HUES48 (cell line): ENCODE data around the gene COL4A6.

ENCODE experiments used
- H3K27ac ChIP-seq: one replicate; pipeline ENCODE4 v1.7.0; 2013; ENCODE audit warnings: low read depth, low read length, inconsistent platforms
- H3K27me3 ChIP-seq: 2 replicates; pipeline ENCODE4 v1.6.1; 2013; ENCODE audit warnings: mild to moderate bottlenecking, low read length; ENCODE audit not compliant: control insufficient read depth, insufficient read depth
- H3K36me3 ChIP-seq: 2 replicates; pipeline ENCODE4 v1.6.1; 2013; ENCODE audit warnings: low read length; ENCODE audit not compliant: control insufficient read depth, insufficient read depth
- H3K4me1 ChIP-seq: 2 replicates; pipeline ENCODE4 v1.6.1; 2013; ENCODE audit warnings: mild to moderate bottlenecking, low read length; ENCODE audit not compliant: control insufficient read depth, insufficient read depth
- H3K4me3 ChIP-seq: 2 replicates; pipeline ENCODE4 v1.5.1; 2013; ENCODE audit warnings: mild to moderate bottlenecking, low read depth, low read length
- H3K9ac ChIP-seq: 2 replicates; pipeline ENCODE4 v1.6.1; 2013; ENCODE audit warnings: mild to moderate bottlenecking, low read depth, low read length, moderate library complexity
- H3K9me3 ChIP-seq: 2 replicates; pipeline ENCODE4 v1.6.1; 2013; ENCODE audit warnings: low read length; ENCODE audit not compliant: control insufficient read depth, insufficient read depth

The COL4A6 gene

DNA sequence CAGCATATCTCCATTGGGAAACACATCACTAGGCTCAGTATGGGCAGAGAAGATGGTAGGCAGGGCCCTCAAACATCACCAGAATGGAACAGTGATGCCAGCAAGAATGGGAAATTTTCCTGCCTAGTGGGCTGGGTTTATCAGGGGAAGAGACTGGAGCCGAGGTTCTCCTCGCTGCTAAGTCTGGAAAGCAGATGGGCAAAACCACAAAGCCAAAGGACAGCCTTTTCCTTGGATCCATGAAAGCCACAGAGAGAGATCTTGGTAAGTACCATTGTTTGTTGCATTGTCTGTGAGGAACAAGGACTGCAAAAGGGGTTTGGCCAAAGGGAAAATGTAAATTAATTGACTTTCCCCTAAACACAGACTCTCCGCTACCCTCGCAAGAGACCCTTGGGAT is 266.6 kb downstream of the COL4A6 start:
- H3K27me3 ChIP-seq = peaks cover 6% of the 10 kb centered on the region
- H3K27ac ChIP-seq = no peak overlapping the region
- no peak overlapping the region for H3K4me3 ChIP-seq
- H3K4me1 ChIP-seq = peaks cover 5% of the 10 kb centered on the region
- H3K36me3 ChIP-seq = no peaks in the 10 kb centered on the region
- H3K9me3 ChIP-seq = no peaks in the 10 kb centered on the region
- no peak overlapping the region for H3K9ac ChIP-seq

DNA sequence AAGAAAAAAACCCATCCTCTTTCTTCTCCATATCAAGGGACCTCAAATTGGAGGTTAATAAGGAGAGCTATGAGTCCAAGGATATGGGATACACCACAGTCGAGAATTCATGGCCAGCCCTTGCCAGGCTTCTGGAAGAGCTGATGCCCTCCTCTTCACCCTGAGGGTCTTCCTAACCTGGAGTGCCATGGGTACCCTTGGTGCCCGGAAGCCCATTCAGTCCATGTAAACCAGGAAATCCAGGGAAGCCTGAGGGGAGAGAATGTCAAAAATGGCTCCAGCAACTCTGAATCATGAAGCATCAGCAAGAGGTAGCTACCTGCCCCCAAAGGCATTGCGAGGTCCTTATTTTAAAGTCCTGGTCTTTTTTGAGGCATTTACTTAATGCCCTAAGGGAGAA is 268.5 kb downstream of the COL4A6 start:
- H3K4me3 ChIP-seq = no peak overlapping the region
- H3K9me3 ChIP-seq = no peaks in the 10 kb centered on the region
- no peaks in the 10 kb centered on the region for H3K4me1 ChIP-seq
- no peak overlapping the region for H3K27ac ChIP-seq
- no peak overlapping the region for H3K9ac ChIP-seq
- H3K36me3 ChIP-seq = no peaks in the 10 kb centered on the region
- peaks cover 5% of the 10 kb centered on the region for H3K27me3 ChIP-seq

GRCh38 chrX:108168961-108169740 is 269.1 kb downstream of the COL4A6 start:
- H3K27ac ChIP-seq = no peak overlapping the region
- H3K27me3 ChIP-seq = no peaks in the 10 kb centered on the region; the same call in 1 of the 2 replicates
- H3K4me1 ChIP-seq = no peaks in the 10 kb centered on the region
- no peaks in the 10 kb centered on the region for H3K9me3 ChIP-seq
- no peaks in the 10 kb centered on the region for H3K36me3 ChIP-seq
- H3K9ac ChIP-seq = no peak overlapping the region
- no peak overlapping the region for H3K4me3 ChIP-seq

- H3K4me1 ChIP-seq = no peaks in the 10 kb centered on the region
- no peaks in the 10 kb centered on the region for H3K9me3 ChIP-seq
- H3K36me3 ChIP-seq = no peaks in the 10 kb centered on the region
- no peak overlapping the region for H3K4me3 ChIP-seq
- no peak overlapping the region for H3K27ac ChIP-seq
- no peak overlapping the region for H3K9ac ChIP-seq
- H3K27me3 ChIP-seq = no peaks in the 10 kb centered on the region
Observed at GRCh38 chrX:108167211-108167872, 270.9 kb downstream of the COL4A6 start.

DNA sequence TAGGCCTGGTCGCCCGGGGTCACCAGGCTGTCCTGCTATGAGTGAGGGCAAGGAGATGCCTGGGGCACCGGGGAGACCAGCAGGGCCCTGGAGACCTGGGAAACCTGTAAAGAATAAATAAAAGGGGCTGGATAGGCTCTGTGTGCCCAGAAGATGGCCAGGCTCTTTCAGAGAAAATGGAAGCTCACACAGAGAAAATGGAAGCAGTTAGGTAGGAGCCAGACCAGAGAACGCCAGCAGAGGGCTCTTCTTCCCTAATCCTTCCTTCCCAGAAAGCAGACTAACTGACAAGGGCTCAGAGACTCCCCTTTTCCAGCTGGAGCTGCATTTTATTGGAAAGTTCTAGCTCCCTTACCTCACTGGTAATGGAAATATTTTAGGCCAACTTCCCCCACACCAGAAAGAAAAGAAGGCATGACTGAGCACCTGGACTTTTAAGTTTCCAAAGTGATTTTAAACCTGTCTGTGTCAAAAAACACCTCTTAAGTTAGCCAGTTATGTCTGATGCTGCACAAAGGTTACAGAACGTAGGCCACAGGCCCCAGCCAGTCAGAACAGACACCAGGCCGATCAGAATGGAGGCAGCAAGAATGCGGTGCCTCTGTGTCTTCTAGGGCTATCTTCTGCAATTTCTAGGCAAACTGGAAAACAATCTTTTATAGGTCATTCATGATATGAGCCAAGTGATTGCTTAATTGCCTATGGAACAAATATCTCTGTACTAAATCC is 272.7 kb downstream of the COL4A6 start:
- H3K9ac ChIP-seq = no peak overlapping the region
- no peaks in the 10 kb centered on the region for H3K4me1 ChIP-seq
- H3K9me3 ChIP-seq = no peaks in the 10 kb centered on the region
- no peak overlapping the region for H3K27ac ChIP-seq
- H3K27me3 ChIP-seq = no peaks in the 10 kb centered on the region
- H3K4me3 ChIP-seq = no peak overlapping the region
- H3K36me3 ChIP-seq = no peaks in the 10 kb centered on the region

DNA sequence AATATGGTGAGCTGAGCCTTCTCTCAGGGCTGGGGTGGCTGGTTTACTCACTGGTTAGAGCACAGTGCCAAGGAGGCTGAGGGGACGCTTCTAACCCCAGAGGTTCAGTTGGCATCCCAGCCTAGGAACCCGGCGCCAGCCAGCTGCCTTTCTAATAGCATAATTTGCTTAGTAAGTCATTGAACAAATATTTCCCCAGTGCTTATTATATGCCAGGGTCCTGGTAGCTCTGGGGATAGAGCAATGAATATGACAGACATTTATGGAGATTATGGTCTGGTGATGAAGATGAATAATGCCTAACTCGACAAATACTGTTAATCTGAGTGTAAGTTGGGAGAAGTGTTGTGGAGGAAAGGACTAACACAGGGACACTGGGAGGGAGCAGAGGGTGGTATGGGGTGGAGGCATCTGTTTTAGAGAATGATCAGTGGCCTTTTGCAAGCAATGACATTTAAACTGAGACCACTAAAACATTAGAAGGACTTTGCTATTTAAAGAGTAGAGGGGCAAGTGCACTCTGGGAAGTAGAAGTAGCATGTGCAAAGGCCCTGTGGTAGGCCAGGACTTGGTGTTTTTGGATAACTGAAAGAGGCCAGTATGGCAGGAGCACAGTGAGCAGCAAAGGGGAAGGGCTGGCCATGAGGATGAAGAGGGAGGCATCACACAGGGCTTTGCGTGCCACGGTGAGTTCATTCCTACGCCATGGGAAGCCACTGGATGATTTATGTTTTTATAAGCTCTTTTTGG is 274.7 kb downstream of the COL4A6 start:
- no peaks in the 10 kb centered on the region for H3K9me3 ChIP-seq
- no peak overlapping the region for H3K9ac ChIP-seq
- H3K4me1 ChIP-seq = no peaks in the 10 kb centered on the region
- 0 out of 2 replicates have a peak, but pooled peaks cover 4% of the 10 kb centered on the region for H3K27me3 ChIP-seq
- H3K36me3 ChIP-seq = no peaks in the 10 kb centered on the region
- no peak overlapping the region for H3K27ac ChIP-seq
- H3K4me3 ChIP-seq = no peak overlapping the region

DNA sequence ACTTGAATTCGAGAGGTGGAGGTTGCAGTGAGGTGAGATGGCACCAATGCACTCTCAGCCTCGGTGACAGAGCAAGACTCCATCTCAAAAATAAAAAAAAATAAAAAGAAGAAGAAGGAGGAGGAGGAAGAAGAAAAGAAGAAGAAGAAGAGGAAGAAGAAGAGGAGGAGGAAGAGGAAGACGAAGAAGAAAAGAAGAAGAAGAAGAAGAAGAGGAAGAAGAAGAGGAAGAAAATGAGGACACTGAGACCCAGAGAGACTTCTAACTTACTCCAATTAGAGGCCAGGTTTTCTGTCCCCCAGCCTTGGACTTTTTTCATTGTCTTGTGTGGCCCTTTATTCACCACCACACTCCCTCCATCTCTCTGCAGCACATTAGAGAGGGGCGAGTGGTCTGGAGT is 276.0 kb downstream of the COL4A6 start:
- Histone ChIP-seq H3K4me3 (no peak overlapping the region), H3K9ac (no peak overlapping the region), H3K27me3 (peaks cover 7% of the 10 kb centered on the region; the same call in 1 of the 2 replicates), H3K9me3 (no peaks in the 10 kb centered on the region), H3K36me3 (no peaks in the 10 kb centered on the region), H3K27ac (no peak overlapping the region), H3K4me1 (no peaks in the 10 kb centered on the region)

GRCh38 chrX:108160309-108160708 is 277.9 kb downstream of the COL4A6 start:
- Histone ChIP-seq H3K4me3 (no peak overlapping the region), H3K27ac (no peak overlapping the region), H3K36me3 (no peaks in the 10 kb centered on the region), H3K4me1 (no peaks in the 10 kb centered on the region), H3K27me3 (peaks cover 8% of the 10 kb centered on the region; the same call in 1 of the 2 replicates), H3K9ac (no peak overlapping the region), H3K9me3 (no peaks in the 10 kb centered on the region)

- no peak overlapping the region for H3K9ac ChIP-seq
- no peaks in the 10 kb centered on the region for H3K36me3 ChIP-seq
- H3K27me3 ChIP-seq = peaks cover 8% of the 10 kb centered on the region; the same call in 1 of the 2 replicates
- no peaks in the 10 kb centered on the region for H3K4me1 ChIP-seq
- no peaks in the 10 kb centered on the region for H3K9me3 ChIP-seq
- H3K27ac ChIP-seq = no peak overlapping the region
- H3K4me3 ChIP-seq = no peak overlapping the region
Observed at GRCh38 chrX:108159028-108159670, 279.1 kb downstream of the COL4A6 start.

DNA sequence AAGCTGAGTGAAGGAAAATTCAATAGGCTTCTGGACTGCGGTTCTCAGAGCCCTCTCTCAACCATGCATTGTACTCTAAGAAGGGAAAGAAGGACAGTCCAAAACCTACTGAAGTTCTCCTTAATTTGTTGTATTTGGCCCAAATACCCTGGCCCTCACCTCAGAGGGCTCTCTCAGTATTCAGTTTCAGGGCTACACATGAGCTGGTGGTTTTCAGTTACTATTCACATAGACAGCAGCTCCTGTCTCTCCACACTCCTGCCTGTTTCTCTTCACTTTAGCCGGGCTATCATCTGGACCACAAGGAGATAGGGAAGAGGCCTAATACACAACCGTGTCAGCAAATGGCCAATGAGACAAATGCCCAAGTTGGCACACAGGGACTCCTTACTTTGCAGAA is 280.6 kb downstream of the COL4A6 start:
- Histone ChIP-seq H3K9ac (no peak overlapping the region), H3K4me1 (no peaks in the 10 kb centered on the region), H3K27ac (no peak overlapping the region), H3K36me3 (no peaks in the 10 kb centered on the region), H3K9me3 (no peaks in the 10 kb centered on the region), H3K4me3 (no peak overlapping the region), H3K27me3 (peaks cover 8% of the 10 kb centered on the region; the same call in 1 of the 2 replicates)
